Esophagus muscularis mucosa (tissue), 4 donors: Measurements from ENCODE around the gene MYH11.

Experiments
- CTCF ChIP-seq, 3 experiments: fragments of 200-600 bp in 2 of 3; fragments of 450-650 bp in 1 of 3; sonication (generic) in 2 of 3; IDR thresholded peaks; one replicate each; pipeline ENCODE4 v1.5.1; 2017 to 2019; ENCODE audit warnings: antibody characterized with exemption in 3 of 3, mild to moderate bottlenecking in 2 of 3, moderate library complexity in 1 of 3
- EP300 ChIP-seq: sonication (generic); formaldehyde crosslinking; IDR thresholded peaks from one replicate; pipeline ENCODE4 v1.6.1; 2017; ENCODE audit warnings: antibody characterized with exemption
- POLR2A ChIP-seq: fragments of 450-650 bp; IDR thresholded peaks from one replicate; pipeline ENCODE4 v1.6.1; 2017; ENCODE audit warnings: antibody characterized with exemption, moderate library complexity, mild to moderate bottlenecking, low read depth
- POLR2AphosphoS5 ChIP-seq, 2 donors: sonication (generic); formaldehyde crosslinking; IDR thresholded peaks; one replicate each; pipeline ENCODE4 v1.6.1; 2017; ENCODE audit warnings: antibody characterized with exemption in 2 of 2

GRCh38 chr16:15667091-15667742 lies 189.6 kb downstream of the MYH11 start:
- TF ChIP-seq EP300 (no peak), CTCF (IDR thresholded peaks at IDR 0.05) (no peak), POLR2AphosphoS5 (IDR thresholded peaks at IDR 0.05) (no peak), POLR2A (no peak)
